ENCODE data around the gene ONECUT1.

The ONECUT1 gene

GRCh38 chr15:52790169-52790708 is at the start of gene ONECUT1:
TSS of gene ONECUT1 (minus strand) at chr15:52790336. CDS start at chr15:52789884, 452 bp downstream.
- TF ChIP-seq GATA3 (IDR thresholded peaks at IDR 0.05; ENCODE audit: low read depth, low read length): no peak
- TF ChIP-seq GATA2 (IDR thresholded peaks at IDR 0.05; ENCODE audit: low read depth, low read length): no peak

GRCh38 chr15:52834379-52834778 is 44.2 kb upstream of the ONECUT1 start:
- TF ChIP-seq GATA3 (IDR thresholded peaks at IDR 0.05; ENCODE audit: low read depth, low read length) (no peak), GATA2 (IDR thresholded peaks at IDR 0.05; ENCODE audit: low read depth, low read length) (no peak)

GRCh38 chr15:52822475-52822874 is 32.3 kb upstream of the ONECUT1 start:
- TF ChIP-seq GATA2 (IDR thresholded peaks at IDR 0.05; ENCODE audit: low read depth, low read length): no peak
- TF ChIP-seq GATA3 (IDR thresholded peaks at IDR 0.05; ENCODE audit: low read depth, low read length): no peak

GRCh38 chr15:52819253-52819652 is 29.1 kb upstream of the ONECUT1 start:
- TF ChIP-seq GATA3 (IDR thresholded peaks at IDR 0.05; ENCODE audit: low read depth, low read length): no peak

GRCh38 chr15:52808996-52809395 is 18.9 kb upstream of the ONECUT1 start:
- TF ChIP-seq GATA2 (IDR thresholded peaks at IDR 0.05; ENCODE audit: low read depth, low read length): no peak
- TF ChIP-seq GATA3 (IDR thresholded peaks at IDR 0.05; ENCODE audit: low read depth, low read length): no peak

- TF ChIP-seq GATA2 (IDR thresholded peaks at IDR 0.05; ENCODE audit: low read depth, low read length) (no peak), GATA3 (IDR thresholded peaks at IDR 0.05; ENCODE audit: low read depth, low read length) (no peak)
Observed at GRCh38 chr15:52808441-52808840, 18.3 kb upstream of the ONECUT1 start.

GRCh38 chr15:52806284-52806655 is 16.1 kb upstream of the ONECUT1 start:
- TF ChIP-seq GATA2 (IDR thresholded peaks at IDR 0.05; ENCODE audit: low read depth, low read length): no peak
- no peak for TF ChIP-seq GATA3 (IDR thresholded peaks at IDR 0.05; ENCODE audit: low read depth, low read length)

GRCh38 chr15:52805351-52806283 is 15.5 kb upstream of the ONECUT1 start:
- TF ChIP-seq GATA3 (IDR thresholded peaks at IDR 0.05; ENCODE audit: low read depth, low read length): no peak
- TF ChIP-seq GATA2 (IDR thresholded peaks at IDR 0.05; ENCODE audit: low read depth, low read length): no peak

- TF ChIP-seq GATA3 (IDR thresholded peaks at IDR 0.05; ENCODE audit: low read depth, low read length) (no peak), GATA2 (IDR thresholded peaks at IDR 0.05; ENCODE audit: low read depth, low read length) (no peak)
Observed at GRCh38 chr15:52804526-52805081, 14.5 kb upstream of the ONECUT1 start.

GRCh38 chr15:52803467-52804306 is 13.6 kb upstream of the ONECUT1 start:
- TF ChIP-seq GATA2 (IDR thresholded peaks at IDR 0.05; ENCODE audit: low read depth, low read length): no peak
- TF ChIP-seq GATA3 (IDR thresholded peaks at IDR 0.05; ENCODE audit: low read depth, low read length): no peak

- TF ChIP-seq GATA3 (IDR thresholded peaks at IDR 0.05; ENCODE audit: low read depth, low read length): no peak
Observed at GRCh38 chr15:52803108-52803466, 13.0 kb upstream of the ONECUT1 start.

GRCh38 chr15:52802110-52802509 is 12.0 kb upstream of the ONECUT1 start:
- TF ChIP-seq GATA2 (IDR thresholded peaks at IDR 0.05; ENCODE audit: low read depth, low read length): no peak
- no peak for TF ChIP-seq GATA3 (IDR thresholded peaks at IDR 0.05; ENCODE audit: low read depth, low read length)

GRCh38 chr15:52801748-52802085 is 11.6 kb upstream of the ONECUT1 start:
- no peak for TF ChIP-seq GATA3 (IDR thresholded peaks at IDR 0.05; ENCODE audit: low read depth, low read length)
- no peak for TF ChIP-seq GATA2 (IDR thresholded peaks at IDR 0.05; ENCODE audit: low read depth, low read length)
